ENCODE data around the gene PLA2G4B.

DNA sequence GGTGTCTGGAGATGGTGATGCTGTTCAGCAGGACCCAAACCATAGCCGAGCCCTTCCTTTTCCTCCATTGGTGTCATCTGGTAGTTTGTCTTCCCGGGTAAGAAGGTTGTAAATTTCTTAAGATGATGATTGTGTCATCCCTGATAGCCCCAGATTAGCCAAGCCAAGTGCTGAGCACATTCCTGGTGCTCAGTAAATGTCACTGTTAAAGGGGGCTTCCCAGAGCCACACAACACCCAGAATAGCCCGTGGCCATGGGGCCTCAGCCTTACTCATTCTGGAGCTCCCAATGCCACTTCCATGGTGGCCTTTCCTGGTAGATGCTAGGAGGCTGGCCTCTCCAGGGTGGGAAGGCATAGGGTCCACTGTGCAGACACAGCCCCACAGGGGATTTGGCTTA, 4.6 kb upstream of the PLA2G4B start:
- TF ChIP-seq, protein P1, sequence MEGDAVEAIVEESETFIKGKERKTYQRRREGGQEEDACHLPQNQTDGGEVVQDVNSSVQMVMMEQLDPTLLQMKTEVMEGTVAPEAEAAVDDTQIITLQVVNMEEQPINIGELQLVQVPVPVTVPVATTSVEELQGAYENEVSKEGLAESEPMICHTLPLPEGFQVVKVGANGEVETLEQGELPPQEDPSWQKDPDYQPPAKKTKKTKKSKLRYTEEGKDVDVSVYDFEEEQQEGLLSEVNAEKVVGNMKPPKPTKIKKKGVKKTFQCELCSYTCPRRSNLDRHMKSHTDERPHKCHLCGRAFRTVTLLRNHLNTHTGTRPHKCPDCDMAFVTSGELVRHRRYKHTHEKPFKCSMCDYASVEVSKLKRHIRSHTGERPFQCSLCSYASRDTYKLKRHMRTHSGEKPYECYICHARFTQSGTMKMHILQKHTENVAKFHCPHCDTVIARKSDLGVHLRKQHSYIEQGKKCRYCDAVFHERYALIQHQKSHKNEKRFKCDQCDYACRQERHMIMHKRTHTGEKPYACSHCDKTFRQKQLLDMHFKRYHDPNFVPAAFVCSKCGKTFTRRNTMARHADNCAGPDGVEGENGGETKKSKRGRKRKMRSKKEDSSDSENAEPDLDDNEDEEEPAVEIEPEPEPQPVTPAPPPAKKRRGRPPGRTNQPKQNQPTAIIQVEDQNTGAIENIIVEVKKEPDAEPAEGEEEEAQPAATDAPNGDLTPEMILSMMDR (IDR thresholded peaks at IDR 0.05; ENCODE audit: poor library complexity), result no peak
- TF ChIP-seq EZH2 (IDR thresholded peaks at IDR 0.05; ENCODE audit: borderline replicate concordance) (no peak), EZH2phosphoT487 (IDR thresholded peaks at IDR 0.05; ENCODE audit: low read depth, severe bottlenecking, unreplicated experiment) (no peak)
